Esophagus muscularis mucosa (tissue), 4 donors: Measurements from ENCODE around the gene C1orf21. TPM values are rescaled to one million over a fixed set of nuclear protein-coding genes. Genes with fewer than 3 reads are reported as not detected.

ENCODE experiments used
- DNase-seq: peaks from one replicate; pipeline ENCODE4 v3.0.0-alpha.2; 2017; ENCODE audit errors: extremely low spot score
- H3K27ac ChIP-seq, 4 donors: fragments of 200-600 bp; sonication (generic); replicated peaks in 1 of 4; 1 replicate in 3 of 4; 2 replicates in 1 of 4; pipeline ENCODE4 v1.5.1; 2016 to 2019; ENCODE audit warnings: mild to moderate bottlenecking in 1 of 4
- H3K27me3 ChIP-seq, 4 donors: fragments of 200-600 bp; sonication (generic); one replicate each; pipeline versions ENCODE4 v1.5.1 to v1.6.0; 2016 to 2019
- H3K36me3 ChIP-seq, 4 donors: fragments of 200-600 bp; sonication (generic); one replicate each; pipeline ENCODE4 v1.5.1; 2016 to 2019
- H3K4me1 ChIP-seq, 4 donors: fragments of 200-600 bp; sonication (generic); one replicate each; pipeline ENCODE4 v1.5.1; 2016 to 2019
- H3K4me3 ChIP-seq, 4 donors: fragments of 200-600 bp; sonication (generic); 1 replicate in 2 of 4; 2 replicates in 2 of 4; pipeline ENCODE4 v1.5.1; 2016 to 2019; ENCODE audit warnings: mild to moderate bottlenecking in 4 of 4, moderate library complexity in 1 of 4
- H3K9me3 ChIP-seq, 4 donors: fragments of 200-600 bp; sonication (generic); 1 replicate in 3 of 4; 2 replicates in 1 of 4; pipeline ENCODE4 v1.5.1; 2016 to 2019
- CTCF ChIP-seq, 3 experiments: fragments of 200-600 bp in 2 of 3; fragments of 450-650 bp in 1 of 3; sonication (generic) in 2 of 3; IDR thresholded peaks; one replicate each; pipeline ENCODE4 v1.5.1; 2017 to 2019; ENCODE audit warnings: antibody characterized with exemption in 3 of 3, mild to moderate bottlenecking in 2 of 3, moderate library complexity in 1 of 3
- EP300 ChIP-seq: sonication (generic); formaldehyde crosslinking; IDR thresholded peaks from one replicate; pipeline ENCODE4 v1.6.1; 2017; ENCODE audit warnings: antibody characterized with exemption
- POLR2A ChIP-seq: fragments of 450-650 bp; IDR thresholded peaks from one replicate; pipeline ENCODE4 v1.6.1; 2017; ENCODE audit warnings: antibody characterized with exemption, moderate library complexity, mild to moderate bottlenecking, low read depth
- POLR2AphosphoS5 ChIP-seq, 2 donors: sonication (generic); formaldehyde crosslinking; IDR thresholded peaks; one replicate each; pipeline ENCODE4 v1.6.1; 2017; ENCODE audit warnings: antibody characterized with exemption in 2 of 2
- WGBS: methylation state at CpG from one replicate; pipeline ENCODE4 v1.1.5; 2018; 5-methylcytosine and 5-hydroxymethylcytosine counted together
- intact Hi-C: fragments of 100-400 bp; cut with DNase I; formaldehyde crosslinking; loops from one replicate; pipeline ENCODE4 v1.15.1; 2023
- total RNA-seq, 4 donors: library from RNA; depleted of rRNA; stranded (reverse); fragments of >200 nt; gene quantifications; one replicate each; pipeline versions ENCODE4 v1.1.0 to v1.2.1, GENCODE V29; 2016

C1orf21 gene
- total RNA-seq, 4 donors from 2014 or later = 39.5 to 91.7 (median 58.8) TPM

DNA sequence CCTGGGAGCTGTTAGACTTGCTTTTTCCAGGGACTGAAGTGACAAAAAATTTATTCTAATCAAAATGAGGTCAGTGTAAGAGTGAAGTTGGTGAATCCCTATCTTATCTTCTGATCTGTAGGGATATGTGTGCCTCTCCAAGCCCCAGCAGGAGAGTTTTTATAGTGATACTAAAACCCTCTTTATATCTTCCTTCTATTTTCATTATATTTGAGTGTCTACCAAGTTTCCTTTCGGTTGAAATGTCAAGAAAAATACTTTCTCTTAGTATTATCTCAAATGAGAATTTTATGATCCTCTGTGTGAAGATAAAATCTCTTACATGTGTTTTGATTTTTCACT, 18.9 kb downstream of the C1orf21 start:
- DNase-seq = no peak
- intact Hi-C loops = no loop called here
- H3K27me3 ChIP-seq = no peaks in the 10 kb centered on the region
- TF ChIP-seq POLR2A (no peak), POLR2AphosphoS5 (IDR thresholded peaks at IDR 0.05) (no peak), CTCF (IDR thresholded peaks at IDR 0.05) (no peak), EP300 (no peak)
- no peaks in the 10 kb centered on the region for H3K9me3 ChIP-seq
- WGBS = 58% methylated on average over 1 of the region's 1 CpG
- no peaks in the 10 kb centered on the region for H3K36me3 ChIP-seq
- peaks cover 41 to 73% (median 58%) of the 10 kb centered on the region in 4 donors for H3K4me1 ChIP-seq
- peak overlapping the region in 1 of 4 donors; percentile 22 for H3K27ac ChIP-seq
- no peak overlapping the region for H3K4me3 ChIP-seq

DNA sequence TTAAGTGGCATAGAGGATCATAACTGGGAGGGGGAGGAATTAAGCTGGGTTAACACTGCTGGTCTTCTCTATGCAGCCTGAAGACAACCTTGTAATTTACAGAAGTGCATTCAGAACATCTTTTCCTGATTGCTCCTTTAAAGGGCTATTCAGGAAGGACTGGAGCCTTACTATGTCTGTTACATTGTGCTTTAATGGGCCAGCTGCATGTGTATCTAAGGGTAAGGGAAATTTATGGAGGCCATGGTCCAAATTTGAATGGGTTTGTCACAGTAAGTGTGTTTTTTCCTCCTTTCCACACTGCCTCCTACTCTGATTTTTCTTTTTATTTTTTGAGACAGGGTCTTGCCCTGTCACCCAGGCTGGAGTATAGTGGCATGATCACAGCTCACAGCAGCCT, 19.6 kb downstream of the C1orf21 start:
- Histone ChIP-seq H3K9me3 (no peaks in the 10 kb centered on the region), H3K27me3 (no peaks in the 10 kb centered on the region), H3K4me1 (peaks cover 41 to 73% (median 58%) of the 10 kb centered on the region in 4 donors), H3K36me3 (no peaks in the 10 kb centered on the region), H3K27ac (no peak overlapping the region), H3K4me3 (no peak overlapping the region)
- DNase-seq = no peak
- intact Hi-C loops = no loop called here
- TF ChIP-seq POLR2AphosphoS5 (IDR thresholded peaks at IDR 0.05) (no peak), CTCF (IDR thresholded peaks at IDR 0.05) (no peak), POLR2A (no peak)

DNA sequence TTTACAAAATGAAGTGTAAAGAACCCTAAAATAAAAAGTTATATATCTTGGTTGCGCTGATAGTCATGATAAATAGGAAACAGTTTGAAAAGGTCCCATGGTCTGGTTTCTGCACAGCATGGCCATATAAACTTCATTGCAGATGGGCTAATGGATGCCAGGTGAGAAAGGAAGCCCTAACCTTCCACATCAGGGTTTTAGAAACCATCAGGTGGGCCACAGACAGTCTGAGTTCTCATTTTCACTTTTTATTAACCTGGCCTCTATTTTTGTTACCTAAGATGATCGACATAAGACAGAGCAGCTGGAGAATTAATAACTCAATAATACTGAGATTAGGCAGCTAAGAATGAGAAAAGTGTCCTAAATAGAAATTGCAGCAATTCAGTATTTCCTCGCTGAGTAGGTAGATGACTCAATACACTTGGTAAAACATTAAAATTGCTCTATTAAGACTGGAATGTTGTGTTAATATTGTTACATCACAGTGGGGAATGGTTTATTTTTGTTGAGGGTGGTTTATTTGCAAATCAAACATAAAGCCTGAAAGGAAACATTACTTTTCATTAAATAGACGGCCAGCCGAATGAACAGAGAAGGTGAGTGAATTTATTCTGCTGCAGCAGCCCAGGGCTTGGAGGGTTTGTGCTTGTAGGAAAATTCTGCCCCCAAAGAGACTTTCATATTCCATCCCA, 21.1 kb downstream of the C1orf21 start:
- intact Hi-C loops = no loop called here
- no peaks in the 10 kb centered on the region for H3K36me3 ChIP-seq
- peaks cover 33 to 64% (median 48%) of the 10 kb centered on the region in 4 donors for H3K4me1 ChIP-seq
- 70% methylated on average over 5 of the region's 5 CpGs for WGBS
- no peaks in the 10 kb centered on the region for H3K9me3 ChIP-seq
- H3K27ac ChIP-seq = peak overlapping the region; percentile 20 to 50 (median 22)
- H3K27me3 ChIP-seq = no peaks in the 10 kb centered on the region
- no peak for DNase-seq
- no peak overlapping the region for H3K4me3 ChIP-seq
- TF ChIP-seq POLR2A = no peak
- TF ChIP-seq POLR2AphosphoS5 (IDR thresholded peaks at IDR 0.05) = no peak
- TF ChIP-seq EP300 = no peak
- no peak for TF ChIP-seq CTCF (IDR thresholded peaks at IDR 0.05)

GRCh38 chr1:184408580-184408979, 21.8 kb downstream of the C1orf21 start:
- WGBS = 88% methylated on average over 2 of the region's 2 CpGs
- H3K36me3 ChIP-seq = no peaks in the 10 kb centered on the region
- H3K27me3 ChIP-seq = no peaks in the 10 kb centered on the region
- H3K4me1 ChIP-seq = peaks cover 32 to 59% (median 43%) of the 10 kb centered on the region in 4 donors
- intact Hi-C loops = no loop called here
- H3K4me3 ChIP-seq = no peak overlapping the region
- TF ChIP-seq EP300 = no peak
- no peak for TF ChIP-seq POLR2AphosphoS5 (IDR thresholded peaks at IDR 0.05)
- TF ChIP-seq POLR2A = no peak
- peak overlapping the region; percentile 20 to 50 (median 22) for H3K27ac ChIP-seq
- DNase-seq = no peak
- no peaks in the 10 kb centered on the region for H3K9me3 ChIP-seq

DNA sequence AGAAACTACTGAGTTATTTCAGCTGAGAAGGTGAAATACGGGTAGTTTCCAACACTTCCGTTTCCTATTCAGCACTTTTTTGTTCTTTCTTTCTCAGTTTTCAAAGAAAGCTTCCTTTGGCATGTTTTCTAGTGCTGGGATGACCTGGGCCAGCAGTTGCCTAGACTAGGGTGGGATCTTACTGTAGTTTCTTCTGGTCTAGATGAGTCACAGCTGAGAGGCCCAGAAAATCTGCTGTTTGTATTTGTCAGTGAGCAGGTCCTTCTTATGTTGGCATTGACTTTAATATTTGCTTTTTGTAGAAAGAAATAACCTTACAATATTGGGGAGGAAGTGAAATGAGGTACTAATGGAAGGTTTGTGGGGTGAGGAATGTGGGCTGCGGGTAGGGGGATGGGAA, 22.2 kb downstream of the C1orf21 start:
- Histone ChIP-seq H3K9me3 (no peaks in the 10 kb centered on the region), H3K27ac (peak overlapping the region in 3 of 4 donors; percentile 20 to 50 (median 24)), H3K36me3 (no peaks in the 10 kb centered on the region), H3K4me3 (no peak overlapping the region), H3K4me1 (peaks cover 32 to 57% (median 42%) of the 10 kb centered on the region in 4 donors), H3K27me3 (no peaks in the 10 kb centered on the region)
- intact Hi-C loops = no loop called here
- DNase-seq = no peak
- TF ChIP-seq POLR2A = no peak
- no peak for TF ChIP-seq CTCF (IDR thresholded peaks at IDR 0.05)
- no peak for TF ChIP-seq POLR2AphosphoS5 (IDR thresholded peaks at IDR 0.05)
- no peak for TF ChIP-seq EP300
- WGBS = 68% methylated on average over 3 of the region's 3 CpGs
